Cerebellar nuclear complex (tissue), 1 donor: ENCODE measurements around the gene PCTP.

ENCODE experiments used
- DNase-seq, 2 experiments: peaks; one replicate each; lab custom pipeline; 2025; lab: John Stamatoyannopoulos, UW

Gene PCTP

GRCh38 chr17:55794725-55795482, 44.1 kb downstream of the PCTP start:
- no peak for DNase-seq

GRCh38 chr17:55806745-55807495, 56.1 kb downstream of the PCTP start:
- DNase-seq: no peak

GRCh38 chr17:55811536-55811935, 60.7 kb downstream of the PCTP start:
- DNase-seq: no peak

GRCh38 chr17:55812323-55812722, 61.5 kb downstream of the PCTP start:
- DNase-seq: no peak

- no peak for DNase-seq
Observed at GRCh38 chr17:55813944-55814343, 63.1 kb downstream of the PCTP start.

- DNase-seq: no peak
Observed at GRCh38 chr17:55814377-55814776, 63.5 kb downstream of the PCTP start.

- DNase-seq: no peak
Observed at GRCh38 chr17:55816532-55817396, 65.9 kb downstream of the PCTP start.

- no peak for DNase-seq
Observed at GRCh38 chr17:55817397-55817709, 66.5 kb downstream of the PCTP start.

GRCh38 chr17:55818026-55818425, 67.2 kb downstream of the PCTP start:
- no peak for DNase-seq

GRCh38 chr17:55818451-55819375, 67.9 kb downstream of the PCTP start:
- DNase-seq: no peak

GRCh38 chr17:55820675-55821074, 69.8 kb downstream of the PCTP start:
- DNase-seq: no peak

GRCh38 chr17:55822028-55822427, 71.2 kb downstream of the PCTP start:
- no peak for DNase-seq

GRCh38 chr17:55825213-55825612, 74.4 kb downstream of the PCTP start:
- no peak for DNase-seq
